Kidney epithelial cell (primary cell): ENCODE measurements around the gene JCHAIN. TPM values are rescaled to one million over a fixed set of nuclear protein-coding genes. Genes with fewer than 3 reads are reported as not detected.
"Not testable (repeated sequence)": the region's sequence is repeated elsewhere in the genome, so short reads cannot be mapped to it uniquely, and the experiment has no call there.

ENCODE experiments used
- DNase-seq: peaks from one replicate; pipeline ENCODE4 v3.0.0-alpha.2; 2010; ENCODE audit warnings: low read depth
- H3K27me3 ChIP-seq: 2 replicates; pipeline ENCODE4 v1.6.0; 2011; ENCODE audit warnings: low read length; ENCODE audit not compliant: control insufficient read depth, insufficient read depth
- H3K36me3 ChIP-seq: 2 replicates; pipeline ENCODE4 v1.5.1; 2011; ENCODE audit warnings: low read length; ENCODE audit not compliant: control insufficient read depth, insufficient read depth
- H3K4me3 ChIP-seq: 2 replicates; pipeline ENCODE4 v1.5.1; 2011; ENCODE audit warnings: low read depth, mild to moderate bottlenecking, control low read depth, low read length
- total RNA-seq: library from RNA; depleted of rRNA; stranded (reverse); fragments of >200 nt; gene quantifications from 2 replicates; pipeline ENCODE4 v1.2.3, GENCODE V29; 2015
- TF ChIP-seq, protein P1 (sequence below): IDR thresholded peaks from 2 replicates; pipeline ENCODE4 v1.5.1; 2011; ENCODE audit warnings: mild to moderate bottlenecking, moderate library complexity, low read length, control low read depth, inconsistent platforms; ENCODE audit not compliant: insufficient read depth, poor library complexity, severe bottlenecking

The JCHAIN gene
- total RNA-seq, 1 donor from 2014 or later, result not detected

DNA sequence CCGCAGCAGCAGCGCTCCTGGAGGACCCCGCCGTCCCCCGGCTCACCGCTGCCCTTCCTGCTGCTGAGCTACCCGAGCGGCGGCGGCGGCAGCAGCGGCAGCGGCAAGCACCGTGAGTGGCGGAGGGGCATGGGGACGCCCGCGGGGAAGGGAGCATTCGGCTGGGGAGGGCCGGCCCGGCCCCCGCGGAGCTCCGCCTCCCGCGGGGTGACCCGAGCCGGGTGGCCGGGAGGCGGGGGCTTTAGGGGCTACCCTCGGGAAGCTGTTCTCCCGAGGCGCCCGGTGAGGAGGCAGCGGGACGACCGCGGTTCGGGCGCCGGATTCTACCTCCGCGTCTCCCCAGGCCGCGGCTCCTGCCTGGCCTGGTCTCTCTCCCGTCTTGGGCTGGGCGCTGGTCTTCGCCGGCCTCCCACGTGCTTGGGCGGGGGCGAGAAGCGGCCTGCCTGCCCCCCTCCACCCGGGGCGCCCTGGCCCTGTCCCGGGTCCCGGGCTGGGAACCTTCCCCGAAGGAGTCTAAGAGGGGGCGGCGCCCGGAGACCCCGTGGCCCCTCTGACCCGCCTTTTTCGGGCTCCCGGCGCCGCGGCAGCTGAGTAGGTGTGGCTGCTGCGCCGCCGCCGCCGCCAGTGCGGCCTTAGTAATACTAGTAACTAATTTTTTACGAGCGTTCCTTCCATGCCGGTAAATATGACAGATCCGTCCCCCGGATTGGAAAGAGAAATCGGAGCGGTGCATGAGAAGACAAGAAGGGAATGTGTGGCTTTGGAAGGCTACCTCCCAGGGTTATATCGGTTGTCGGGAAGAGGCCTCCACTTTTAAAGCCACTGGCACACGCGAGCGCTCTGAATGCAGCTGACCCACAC lies 39.1 kb upstream of the JCHAIN start:
- Histone ChIP-seq H3K4me3 (peak overlapping the region; percentile 56), H3K36me3 (no peaks in the 10 kb centered on the region), H3K27me3 (no peaks in the 10 kb centered on the region)
- TF ChIP-seq, protein P1, sequence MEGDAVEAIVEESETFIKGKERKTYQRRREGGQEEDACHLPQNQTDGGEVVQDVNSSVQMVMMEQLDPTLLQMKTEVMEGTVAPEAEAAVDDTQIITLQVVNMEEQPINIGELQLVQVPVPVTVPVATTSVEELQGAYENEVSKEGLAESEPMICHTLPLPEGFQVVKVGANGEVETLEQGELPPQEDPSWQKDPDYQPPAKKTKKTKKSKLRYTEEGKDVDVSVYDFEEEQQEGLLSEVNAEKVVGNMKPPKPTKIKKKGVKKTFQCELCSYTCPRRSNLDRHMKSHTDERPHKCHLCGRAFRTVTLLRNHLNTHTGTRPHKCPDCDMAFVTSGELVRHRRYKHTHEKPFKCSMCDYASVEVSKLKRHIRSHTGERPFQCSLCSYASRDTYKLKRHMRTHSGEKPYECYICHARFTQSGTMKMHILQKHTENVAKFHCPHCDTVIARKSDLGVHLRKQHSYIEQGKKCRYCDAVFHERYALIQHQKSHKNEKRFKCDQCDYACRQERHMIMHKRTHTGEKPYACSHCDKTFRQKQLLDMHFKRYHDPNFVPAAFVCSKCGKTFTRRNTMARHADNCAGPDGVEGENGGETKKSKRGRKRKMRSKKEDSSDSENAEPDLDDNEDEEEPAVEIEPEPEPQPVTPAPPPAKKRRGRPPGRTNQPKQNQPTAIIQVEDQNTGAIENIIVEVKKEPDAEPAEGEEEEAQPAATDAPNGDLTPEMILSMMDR, result no peak
- no peak for DNase-seq

DNA sequence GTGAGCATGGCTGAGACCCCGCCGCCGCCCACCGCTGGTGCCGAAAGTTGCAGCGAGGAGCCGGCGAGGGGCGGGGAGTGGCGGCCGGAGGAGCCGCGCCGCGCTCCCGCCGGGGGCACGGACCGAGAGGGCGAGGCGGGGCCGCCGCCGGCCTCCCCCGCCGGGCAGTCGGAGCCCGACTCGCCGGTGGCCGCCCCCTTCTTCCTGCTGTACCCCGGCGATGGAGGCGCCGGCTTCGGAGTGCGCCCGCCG lies 38.5 kb upstream of the JCHAIN start:
- Histone ChIP-seq H3K4me3 (peak overlapping the region; percentile 56), H3K27me3 (no peaks in the 10 kb centered on the region), H3K36me3 (no peaks in the 10 kb centered on the region)
- TF ChIP-seq, protein P1, result no peak
- DNase-seq, result no peak

DNA sequence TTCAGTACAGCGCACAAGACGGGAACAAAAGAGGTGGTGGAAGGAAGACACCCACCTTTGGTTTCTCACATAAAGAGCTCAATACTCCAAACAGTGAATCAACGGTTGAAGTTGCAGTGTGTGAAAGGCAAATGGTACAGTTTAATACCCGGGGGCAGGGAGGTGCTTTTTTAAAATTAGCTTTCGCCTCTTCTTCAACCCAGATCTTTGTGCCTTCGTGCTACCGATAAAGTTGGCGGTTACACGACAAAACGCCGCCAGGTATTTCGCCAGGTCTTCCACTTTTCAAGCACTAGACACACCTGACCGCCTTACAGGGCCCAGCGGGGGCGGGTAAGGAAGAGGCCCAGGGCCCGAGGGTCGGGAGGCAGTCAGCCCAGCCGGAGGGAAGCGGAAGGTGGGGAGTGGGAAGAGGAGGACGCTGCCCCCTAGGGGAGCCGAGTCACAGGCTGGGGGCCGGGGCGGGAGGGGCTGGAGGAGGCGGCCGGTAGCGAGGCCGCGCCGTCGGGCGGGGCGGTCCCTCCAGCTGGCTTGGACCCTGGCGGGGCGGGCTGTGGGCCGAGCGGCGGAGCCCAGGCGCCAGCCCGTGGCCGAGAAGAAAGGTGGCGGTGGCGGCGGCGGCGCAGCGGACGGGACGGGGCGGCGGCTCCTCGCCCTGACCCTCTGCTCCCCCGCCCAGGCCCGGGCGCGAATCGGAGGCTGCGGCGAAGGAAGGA lies 38.1 kb upstream of the JCHAIN start:
- Histone ChIP-seq H3K36me3 (no peaks in the 10 kb centered on the region), H3K27me3 (no peaks in the 10 kb centered on the region), H3K4me3 (peak overlapping the region; percentile 56)
- TF ChIP-seq, protein P1, result peak; percentile 49
- no peak for DNase-seq

DNA sequence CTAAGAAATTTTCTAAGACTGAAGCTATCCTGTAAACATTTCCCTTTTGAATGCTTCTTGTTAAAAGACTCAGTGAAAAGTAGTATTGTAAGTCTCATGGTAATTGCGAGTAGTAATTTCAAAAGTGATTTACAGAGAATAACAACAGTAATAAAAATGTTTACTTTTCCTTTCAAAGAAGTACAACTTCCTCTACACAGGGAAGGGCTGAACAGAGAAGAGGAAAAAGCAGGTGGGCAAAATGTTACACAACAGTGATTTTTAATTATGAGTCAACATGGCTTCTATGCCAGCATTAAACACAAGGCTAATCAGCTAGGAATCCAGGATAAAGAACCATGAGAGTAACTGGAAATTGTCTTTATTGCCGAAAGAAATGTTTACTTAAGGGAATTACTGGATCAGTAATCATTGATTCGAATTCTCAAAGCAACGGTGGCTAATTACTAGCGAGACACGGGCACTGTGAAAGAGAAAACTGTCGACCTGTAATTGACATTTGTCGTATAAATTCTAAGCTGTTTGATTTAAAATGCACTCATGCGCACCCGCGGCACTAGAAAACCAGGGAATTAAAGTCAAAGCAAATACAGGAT lies 37.4 kb upstream of the JCHAIN start:
- peak overlapping the region; percentile 56 for H3K4me3 ChIP-seq
- no peaks in the 10 kb centered on the region for H3K27me3 ChIP-seq
- no peak for DNase-seq
- TF ChIP-seq, protein P1, result no peak
- H3K36me3 ChIP-seq, result no peaks in the 10 kb centered on the region

DNA sequence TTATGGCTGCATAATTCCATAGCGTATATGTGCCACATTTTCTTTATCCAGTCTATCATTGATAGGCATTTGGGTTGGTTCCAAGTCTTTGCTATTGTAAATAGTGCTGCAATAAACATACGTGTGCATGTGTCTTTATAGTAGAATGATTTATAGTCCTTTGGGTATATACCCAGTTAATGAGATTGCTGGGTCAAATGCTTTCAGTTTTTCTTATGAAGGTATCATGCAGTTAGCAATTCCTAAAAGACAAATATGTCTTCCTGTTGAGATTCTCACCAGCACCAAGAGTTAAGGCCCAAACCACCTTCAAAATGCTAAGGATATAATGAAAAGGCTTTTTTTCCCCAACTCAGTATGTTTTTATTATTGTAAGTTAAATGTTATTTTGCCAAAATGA lies 36.3 kb upstream of the JCHAIN start:
- H3K36me3 ChIP-seq, H3K4me3 ChIP-seq, H3K27me3 ChIP-seq, DNase-seq: not testable (repeated sequence)

DNA sequence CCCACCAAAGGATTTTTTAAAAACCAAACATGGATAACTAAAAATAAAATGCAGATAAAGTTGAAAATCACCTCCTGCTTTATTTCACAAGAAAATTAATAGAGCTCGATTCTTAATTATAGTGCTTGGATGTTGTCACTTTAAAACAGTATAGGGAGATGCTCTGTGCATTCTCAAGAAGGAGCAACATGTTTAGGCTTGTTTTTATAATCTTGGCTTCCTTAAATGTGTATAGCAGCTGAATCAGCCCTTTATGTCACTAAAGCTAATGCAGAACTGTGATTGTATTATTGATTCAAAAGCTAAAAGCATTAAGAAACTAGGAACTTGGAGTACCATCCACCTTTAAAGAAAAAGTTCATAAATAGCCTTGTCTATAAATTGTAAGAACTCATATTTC lies 35.0 kb upstream of the JCHAIN start:
- no peak for DNase-seq
- Histone ChIP-seq H3K36me3 (no peaks in the 10 kb centered on the region), H3K27me3 (no peaks in the 10 kb centered on the region), H3K4me3 (no peak overlapping the region)
- TF ChIP-seq, protein P1, result no peak
